GM23338 (cell line): ENCODE data around the gene IRAK2. TPM values are rescaled to one million over a fixed set of nuclear protein-coding genes. Genes with fewer than 3 reads are reported as not detected.

ENCODE experiments used
- ATAC-seq: fragments of 200-7000 bp; cut with Tn5 transposase; 3 replicates; pipeline ENCODE4 v1.9.1; 2020
- DNase-seq: peaks from one replicate; pipeline ENCODE4 v3.0.0-alpha.2; 2015; ENCODE audit warnings: low spot score
- H2AFZ ChIP-seq: fragments of 200-600 bp; sonication (generic); 2 replicates; pipeline ENCODE4 v1.8.0; 2016; ENCODE audit warnings: antibody characterized with exemption, mild to moderate bottlenecking, moderate library complexity
- H3F3A ChIP-seq: fragments of 200-600 bp; sonication (generic); replicated peaks from 2 replicates; pipeline ENCODE4 v1.8.0; 2017; ENCODE audit warnings: antibody characterized with exemption, mixed run types, low read depth
- H3K27ac ChIP-seq: fragments of 200-600 bp; sonication (generic); 2 replicates; pipeline ENCODE4 v1.6.1; 2016; ENCODE audit warnings: low read depth
- H3K27me3 ChIP-seq: fragments of 200-600 bp; sonication (generic); 2 replicates; pipeline ENCODE4 v1.8.0; 2016; ENCODE audit warnings: mild to moderate bottlenecking, mixed run types, moderate library complexity; ENCODE audit not compliant: insufficient read depth
- H3K36me3 ChIP-seq: fragments of 200-600 bp; sonication (generic); 2 replicates; pipeline ENCODE4 v1.8.0; 2016; ENCODE audit warnings: mild to moderate bottlenecking; ENCODE audit not compliant: insufficient read depth
- H3K4me1 ChIP-seq: fragments of 200-600 bp; sonication (generic); 2 replicates; pipeline ENCODE4 v1.8.0; 2016; ENCODE audit warnings: mild to moderate bottlenecking, moderate library complexity; ENCODE audit not compliant: insufficient read depth
- H3K4me2 ChIP-seq: fragments of 200-600 bp; sonication (generic); 2 replicates; pipeline ENCODE4 v1.7.1; 2017; ENCODE audit warnings: mixed run types
- H3K4me3 ChIP-seq: fragments of 200-600 bp; sonication (generic); 2 replicates; pipeline ENCODE4 v1.6.1; 2016; ENCODE audit warnings: mixed run types
- H3K79me2 ChIP-seq: fragments of 200-600 bp; sonication (generic); replicated peaks from 2 replicates; pipeline ENCODE4 v1.8.0; 2017; ENCODE audit warnings: mild to moderate bottlenecking; ENCODE audit not compliant: insufficient read depth
- H3K9me2 ChIP-seq: fragments of 200-600 bp; sonication (generic); 2 replicates; pipeline ENCODE4 v1.8.0; 2017; ENCODE audit not compliant: insufficient read depth
- H4K20me1 ChIP-seq: fragments of 200-600 bp; sonication (generic); replicated peaks from 2 replicates; pipeline ENCODE4 v1.8.0; 2017; ENCODE audit warnings: mild to moderate bottlenecking; ENCODE audit not compliant: insufficient read depth
- H3K27ac Mint-ChIP-seq: 2 replicates; pipeline ENCODE4 v1.8.0; 2020; ENCODE audit warnings: inconsistent platforms, mild to moderate bottlenecking, moderate library complexity, mixed read lengths
- H3K27me3 Mint-ChIP-seq: 3 replicates; pipeline ENCODE4 v1.8.0; 2022; ENCODE audit warnings: low read depth, mild to moderate bottlenecking, moderate library complexity, mixed read lengths, inconsistent platforms; ENCODE audit not compliant: insufficient read depth, poor library complexity
- H3K36me3 Mint-ChIP-seq: 3 replicates; pipeline ENCODE4 v1.8.0; 2021; ENCODE audit warnings: low read depth, mild to moderate bottlenecking, inconsistent platforms, moderate library complexity, mixed read lengths
- H3K4me1 Mint-ChIP-seq: 3 replicates; pipeline ENCODE4 v1.8.0; 2020; ENCODE audit warnings: mild to moderate bottlenecking, inconsistent platforms, mixed read lengths
- H3K4me3 Mint-ChIP-seq: 3 replicates; pipeline ENCODE4 v1.8.0; 2021; ENCODE audit warnings: moderate library complexity, mild to moderate bottlenecking, inconsistent platforms, mixed read lengths
- H3K9me3 Mint-ChIP-seq: 3 replicates; pipeline ENCODE4 v1.8.0; 2020; ENCODE audit warnings: moderate library complexity, mild to moderate bottlenecking, inconsistent platforms, mixed read lengths
- CREB1 ChIP-seq: fragments of 250-450 bp; sonication (Bioruptor Pico); IDR thresholded peaks from 2 replicates; pipeline ENCODE4 v1.5.0; 2020; ENCODE audit warnings: low read depth, mild to moderate bottlenecking, moderate library complexity
- EZH2 ChIP-seq: fragments of 200-600 bp; sonication (generic); IDR thresholded peaks from one replicate; pipeline ENCODE4 v1.8.0; 2017; ENCODE audit warnings: antibody characterized with exemption, mild to moderate bottlenecking, low read depth; ENCODE audit not compliant: unreplicated experiment
- EZH2phosphoT487 ChIP-seq: fragments of 200-600 bp; sonication (generic); IDR thresholded peaks from one replicate; pipeline ENCODE4 v1.8.1; 2018; ENCODE audit warnings: antibody characterized with exemption; ENCODE audit not compliant: unreplicated experiment
- JUNB ChIP-seq: IDR thresholded peaks from one replicate; pipeline ENCODE4 v1.6.1; 2016; ENCODE audit warnings: antibody characterized with exemption; ENCODE audit not compliant: unreplicated experiment
- NANOG ChIP-seq: IDR thresholded peaks from 2 replicates; pipeline ENCODE4 v1.6.1; 2016; ENCODE audit warnings: antibody characterized with exemption, borderline replicate concordance
- POLR2AphosphoS5 ChIP-seq: IDR thresholded peaks from 2 replicates; pipeline ENCODE4 v1.6.1; 2016; ENCODE audit warnings: antibody characterized with exemption, low read depth
- STAT1 ChIP-seq: IDR thresholded peaks from one replicate; pipeline ENCODE4 v1.6.1; 2016; ENCODE audit warnings: antibody characterized with exemption; ENCODE audit not compliant: unreplicated experiment
- ZNF114 ChIP-seq: fragments of 250-450 bp; sonication (Bioruptor Pico); IDR thresholded peaks from 2 replicates; pipeline ENCODE4 v1.5.0; 2020; ENCODE audit warnings: mild to moderate bottlenecking, moderate library complexity
- ZNF331 ChIP-seq: fragments of 250-450 bp; sonication (Bioruptor Pico); IDR thresholded peaks from 2 replicates; pipeline ENCODE4 v1.5.0; 2020; ENCODE audit warnings: low read depth, mild to moderate bottlenecking, moderate library complexity
- polyA plus RNA-seq: library from polyadenylated mRNA; unstranded; fragments of >200 nt; fragmentation: Nextera tagmentation; extraction: Ambion mirVana; gene quantifications from 2 replicates; pipeline ENCODE4 v1.2.1, GENCODE V29; 2016
- total RNA-seq: library from RNA; depleted of rRNA; stranded (reverse); fragments of >200 nt; shearing (Covaris generic); gene quantifications from 2 replicates; pipeline ENCODE4 v1.2.3, GENCODE V29; 2014
- TF ChIP-seq, protein P1 (sequence below), 2 experiments: fragments of 200-600 bp in 1 of 2; sonication (generic) in 1 of 2; conservative IDR thresholded peaks; 2 replicates each; pipeline versions ENCODE4 v1.5.1 to v1.6.1; 2016 to 2017; ENCODE audit warnings: antibody characterized with exemption in 2 of 2, low read depth in 2 of 2, mild to moderate bottlenecking in 2 of 2, moderate library complexity in 1 of 2
- TF ChIP-seq, protein P2 (sequence below): IDR thresholded peaks from one replicate; pipeline ENCODE4 v1.6.1; 2018; ENCODE audit warnings: antibody characterized with exemption; ENCODE audit not compliant: unreplicated experiment
- TF ChIP-seq, protein P3 (sequence below): IDR thresholded peaks from 2 replicates; pipeline ENCODE4 v1.6.1; 2016; ENCODE audit warnings: antibody characterized with exemption
- TF ChIP-seq, protein P4 (sequence below): fragments of 250-450 bp; sonication (Bioruptor Pico); IDR thresholded peaks from 2 replicates; pipeline ENCODE4 v1.5.0; 2020; ENCODE audit warnings: mild to moderate bottlenecking, moderate library complexity

IRAK2 gene
- total and polyA plus RNA-seq, 2 experiments from 2014 or later = 0.37 to 1.4 TPM

DNA sequence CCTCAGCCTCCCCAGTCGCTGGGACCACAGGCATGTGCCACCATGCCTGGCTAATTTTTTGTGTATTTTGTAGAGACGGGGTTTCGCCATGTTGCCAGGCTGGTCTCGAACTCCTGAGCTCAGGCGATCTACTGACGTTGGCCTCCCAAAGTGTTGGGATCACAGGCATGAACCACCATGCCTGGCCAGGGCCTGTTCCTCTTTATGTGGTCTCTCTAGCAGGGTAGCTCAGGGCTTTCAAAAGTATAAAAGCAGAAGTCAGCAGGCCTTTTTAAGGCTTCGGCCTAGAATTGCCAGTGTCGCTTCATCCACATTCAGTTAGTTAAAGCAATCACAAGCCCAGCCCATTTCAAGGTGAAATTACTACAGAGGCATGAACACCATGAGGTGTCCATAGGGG, 15.5 kb upstream of the IRAK2 start:
- H3K9me2 ChIP-seq = no peaks in the 10 kb centered on the region
- Mint-ChIP-seq H3K4me3 (no peak overlapping the region), H3K36me3 (peaks cover 64% of the 10 kb centered on the region), H3K27me3 (no peaks in the 10 kb centered on the region), H3K27ac (peak overlapping the region; percentile 18; the same call in 1 of the 2 replicates), H3K9me3 (no peaks in the 10 kb centered on the region), H3K4me1 (no peaks in the 10 kb centered on the region)
- DNase-seq (no peak), ATAC-seq (no peak)
- H3K27ac ChIP-seq = no peak overlapping the region
- no peak overlapping the region for H3K4me3 ChIP-seq
- no peak overlapping the region for H2AFZ ChIP-seq
- H3F3A ChIP-seq = no peaks in the 10 kb centered on the region
- H3K4me1 ChIP-seq = no peaks in the 10 kb centered on the region
- H3K79me2 ChIP-seq = peaks cover 39% of the 10 kb centered on the region
- H4K20me1 ChIP-seq = peaks cover 13% of the 10 kb centered on the region
- H3K27me3 ChIP-seq = no peaks in the 10 kb centered on the region
- TF ChIP-seq ZNF331 (CRISPR knock-in tag) (no peak), ZNF114 (CRISPR knock-in tag) (no peak), NANOG (no peak), CREB1 (CRISPR knock-in tag) (no peak), POLR2AphosphoS5 (no peak), JUNB (no peak), EZH2 (no peak), EZH2phosphoT487 (no peak), STAT1 (no peak)
- TF ChIP-seq, protein P1, sequence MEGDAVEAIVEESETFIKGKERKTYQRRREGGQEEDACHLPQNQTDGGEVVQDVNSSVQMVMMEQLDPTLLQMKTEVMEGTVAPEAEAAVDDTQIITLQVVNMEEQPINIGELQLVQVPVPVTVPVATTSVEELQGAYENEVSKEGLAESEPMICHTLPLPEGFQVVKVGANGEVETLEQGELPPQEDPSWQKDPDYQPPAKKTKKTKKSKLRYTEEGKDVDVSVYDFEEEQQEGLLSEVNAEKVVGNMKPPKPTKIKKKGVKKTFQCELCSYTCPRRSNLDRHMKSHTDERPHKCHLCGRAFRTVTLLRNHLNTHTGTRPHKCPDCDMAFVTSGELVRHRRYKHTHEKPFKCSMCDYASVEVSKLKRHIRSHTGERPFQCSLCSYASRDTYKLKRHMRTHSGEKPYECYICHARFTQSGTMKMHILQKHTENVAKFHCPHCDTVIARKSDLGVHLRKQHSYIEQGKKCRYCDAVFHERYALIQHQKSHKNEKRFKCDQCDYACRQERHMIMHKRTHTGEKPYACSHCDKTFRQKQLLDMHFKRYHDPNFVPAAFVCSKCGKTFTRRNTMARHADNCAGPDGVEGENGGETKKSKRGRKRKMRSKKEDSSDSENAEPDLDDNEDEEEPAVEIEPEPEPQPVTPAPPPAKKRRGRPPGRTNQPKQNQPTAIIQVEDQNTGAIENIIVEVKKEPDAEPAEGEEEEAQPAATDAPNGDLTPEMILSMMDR (conservative IDR thresholded peaks at IDR 0.05; ENCODE audit: low read depth in 2 of 2) = no peak
- TF ChIP-seq, protein P2, sequence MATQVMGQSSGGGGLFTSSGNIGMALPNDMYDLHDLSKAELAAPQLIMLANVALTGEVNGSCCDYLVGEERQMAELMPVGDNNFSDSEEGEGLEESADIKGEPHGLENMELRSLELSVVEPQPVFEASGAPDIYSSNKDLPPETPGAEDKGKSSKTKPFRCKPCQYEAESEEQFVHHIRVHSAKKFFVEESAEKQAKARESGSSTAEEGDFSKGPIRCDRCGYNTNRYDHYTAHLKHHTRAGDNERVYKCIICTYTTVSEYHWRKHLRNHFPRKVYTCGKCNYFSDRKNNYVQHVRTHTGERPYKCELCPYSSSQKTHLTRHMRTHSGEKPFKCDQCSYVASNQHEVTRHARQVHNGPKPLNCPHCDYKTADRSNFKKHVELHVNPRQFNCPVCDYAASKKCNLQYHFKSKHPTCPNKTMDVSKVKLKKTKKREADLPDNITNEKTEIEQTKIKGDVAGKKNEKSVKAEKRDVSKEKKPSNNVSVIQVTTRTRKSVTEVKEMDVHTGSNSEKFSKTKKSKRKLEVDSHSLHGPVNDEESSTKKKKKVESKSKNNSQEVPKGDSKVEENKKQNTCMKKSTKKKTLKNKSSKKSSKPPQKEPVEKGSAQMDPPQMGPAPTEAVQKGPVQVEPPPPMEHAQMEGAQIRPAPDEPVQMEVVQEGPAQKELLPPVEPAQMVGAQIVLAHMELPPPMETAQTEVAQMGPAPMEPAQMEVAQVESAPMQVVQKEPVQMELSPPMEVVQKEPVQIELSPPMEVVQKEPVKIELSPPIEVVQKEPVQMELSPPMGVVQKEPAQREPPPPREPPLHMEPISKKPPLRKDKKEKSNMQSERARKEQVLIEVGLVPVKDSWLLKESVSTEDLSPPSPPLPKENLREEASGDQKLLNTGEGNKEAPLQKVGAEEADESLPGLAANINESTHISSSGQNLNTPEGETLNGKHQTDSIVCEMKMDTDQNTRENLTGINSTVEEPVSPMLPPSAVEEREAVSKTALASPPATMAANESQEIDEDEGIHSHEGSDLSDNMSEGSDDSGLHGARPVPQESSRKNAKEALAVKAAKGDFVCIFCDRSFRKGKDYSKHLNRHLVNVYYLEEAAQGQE = no peak
- TF ChIP-seq, protein P3, sequence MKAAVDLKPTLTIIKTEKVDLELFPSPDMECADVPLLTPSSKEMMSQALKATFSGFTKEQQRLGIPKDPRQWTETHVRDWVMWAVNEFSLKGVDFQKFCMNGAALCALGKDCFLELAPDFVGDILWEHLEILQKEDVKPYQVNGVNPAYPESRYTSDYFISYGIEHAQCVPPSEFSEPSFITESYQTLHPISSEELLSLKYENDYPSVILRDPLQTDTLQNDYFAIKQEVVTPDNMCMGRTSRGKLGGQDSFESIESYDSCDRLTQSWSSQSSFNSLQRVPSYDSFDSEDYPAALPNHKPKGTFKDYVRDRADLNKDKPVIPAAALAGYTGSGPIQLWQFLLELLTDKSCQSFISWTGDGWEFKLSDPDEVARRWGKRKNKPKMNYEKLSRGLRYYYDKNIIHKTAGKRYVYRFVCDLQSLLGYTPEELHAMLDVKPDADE = no peak
- TF ChIP-seq, protein P4, sequence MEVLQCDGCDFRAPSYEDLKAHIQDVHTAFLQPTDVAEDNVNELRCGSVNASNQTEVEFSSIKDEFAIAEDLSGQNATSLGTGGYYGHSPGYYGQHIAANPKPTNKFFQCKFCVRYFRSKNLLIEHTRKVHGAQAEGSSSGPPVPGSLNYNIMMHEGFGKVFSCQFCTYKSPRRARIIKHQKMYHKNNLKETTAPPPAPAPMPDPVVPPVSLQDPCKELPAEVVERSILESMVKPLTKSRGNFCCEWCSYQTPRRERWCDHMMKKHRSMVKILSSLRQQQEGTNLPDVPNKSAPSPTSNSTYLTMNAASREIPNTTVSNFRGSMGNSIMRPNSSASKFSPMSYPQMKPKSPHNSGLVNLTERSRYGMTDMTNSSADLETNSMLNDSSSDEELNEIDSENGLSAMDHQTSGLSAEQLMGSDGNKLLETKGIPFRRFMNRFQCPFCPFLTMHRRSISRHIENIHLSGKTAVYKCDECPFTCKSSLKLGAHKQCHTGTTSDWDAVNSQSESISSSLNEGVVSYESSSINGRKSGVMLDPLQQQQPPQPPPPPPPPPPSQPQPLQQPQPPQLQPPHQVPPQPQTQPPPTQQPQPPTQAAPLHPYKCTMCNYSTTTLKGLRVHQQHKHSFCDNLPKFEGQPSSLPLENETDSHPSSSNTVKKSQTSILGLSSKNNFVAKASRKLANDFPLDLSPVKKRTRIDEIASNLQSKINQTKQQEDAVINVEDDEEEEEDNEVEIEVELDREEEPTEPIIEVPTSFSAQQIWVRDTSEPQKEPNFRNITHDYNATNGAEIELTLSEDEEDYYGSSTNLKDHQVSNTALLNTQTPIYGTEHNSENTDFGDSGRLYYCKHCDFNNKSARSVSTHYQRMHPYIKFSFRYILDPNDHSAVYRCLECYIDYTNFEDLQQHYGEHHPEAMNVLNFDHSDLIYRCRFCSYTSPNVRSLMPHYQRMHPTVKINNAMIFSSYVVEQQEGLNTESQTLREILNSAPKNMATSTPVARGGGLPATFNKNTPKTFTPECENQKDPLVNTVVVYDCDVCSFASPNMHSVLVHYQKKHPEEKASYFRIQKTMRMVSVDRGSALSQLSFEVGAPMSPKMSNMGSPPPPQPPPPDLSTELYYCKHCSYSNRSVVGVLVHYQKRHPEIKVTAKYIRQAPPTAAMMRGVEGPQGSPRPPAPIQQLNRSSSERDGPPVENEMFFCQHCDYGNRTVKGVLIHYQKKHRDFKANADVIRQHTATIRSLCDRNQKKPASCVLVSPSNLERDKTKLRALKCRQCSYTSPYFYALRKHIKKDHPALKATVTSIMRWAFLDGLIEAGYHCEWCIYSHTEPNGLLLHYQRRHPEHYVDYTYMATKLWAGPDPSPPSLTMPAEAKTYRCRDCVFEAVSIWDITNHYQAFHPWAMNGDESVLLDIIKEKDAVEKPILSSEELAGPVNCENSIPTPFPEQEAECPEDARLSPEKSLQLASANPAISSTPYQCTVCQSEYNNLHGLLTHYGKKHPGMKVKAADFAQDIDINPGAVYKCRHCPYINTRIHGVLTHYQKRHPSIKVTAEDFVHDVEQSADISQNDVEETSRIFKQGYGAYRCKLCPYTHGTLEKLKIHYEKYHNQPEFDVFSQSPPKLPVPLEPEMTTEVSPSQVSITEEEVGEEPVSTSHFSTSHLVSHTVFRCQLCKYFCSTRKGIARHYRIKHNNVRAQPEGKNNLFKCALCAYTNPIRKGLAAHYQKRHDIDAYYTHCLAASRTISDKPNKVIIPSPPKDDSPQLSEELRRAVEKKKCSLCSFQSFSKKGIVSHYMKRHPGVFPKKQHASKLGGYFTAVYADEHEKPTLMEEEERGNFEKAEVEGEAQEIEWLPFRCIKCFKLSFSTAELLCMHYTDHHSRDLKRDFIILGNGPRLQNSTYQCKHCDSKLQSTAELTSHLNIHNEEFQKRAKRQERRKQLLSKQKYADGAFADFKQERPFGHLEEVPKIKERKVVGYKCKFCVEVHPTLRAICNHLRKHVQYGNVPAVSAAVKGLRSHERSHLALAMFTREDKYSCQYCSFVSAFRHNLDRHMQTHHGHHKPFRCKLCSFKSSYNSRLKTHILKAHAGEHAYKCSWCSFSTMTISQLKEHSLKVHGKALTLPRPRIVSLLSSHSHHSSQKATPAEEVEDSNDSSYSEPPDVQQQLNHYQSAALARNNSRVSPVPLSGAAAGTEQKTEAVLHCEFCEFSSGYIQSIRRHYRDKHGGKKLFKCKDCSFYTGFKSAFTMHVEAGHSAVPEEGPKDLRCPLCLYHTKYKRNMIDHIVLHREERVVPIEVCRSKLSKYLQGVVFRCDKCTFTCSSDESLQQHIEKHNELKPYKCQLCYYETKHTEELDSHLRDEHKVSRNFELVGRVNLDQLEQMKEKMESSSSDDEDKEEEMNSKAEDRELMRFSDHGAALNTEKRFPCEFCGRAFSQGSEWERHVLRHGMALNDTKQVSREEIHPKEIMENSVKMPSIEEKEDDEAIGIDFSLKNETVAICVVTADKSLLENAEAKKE (CRISPR knock-in tag) = no peak
- peaks cover 38% of the 10 kb centered on the region for H3K36me3 ChIP-seq
- no peak overlapping the region for H3K4me2 ChIP-seq
